Activated T-helper 1 cell treated with Interleukin-2 at 50 U/mL for 16 hours (primary cell): ENCODE results near the gene HYOU1.
"Not testable (repeated sequence)": the region's sequence is repeated elsewhere in the genome, so short reads cannot be mapped to it uniquely, and the experiment has no call there.

Experiments
- DNase-seq: peaks from one replicate; pipeline ENCODE4 v3.0.0-alpha.2; 2020; ENCODE audit warnings: low read depth

HYOU1 gene

GRCh38 chr11:119057000-119057769 is at the start of gene HYOU1:
Gene HYOU1, minus strand, starts transcription at chr11:119057205. Its CDS starts 1,045 bp downstream, at chr11:119056160.
- DNase-seq: peak; percentile 98

DNA sequence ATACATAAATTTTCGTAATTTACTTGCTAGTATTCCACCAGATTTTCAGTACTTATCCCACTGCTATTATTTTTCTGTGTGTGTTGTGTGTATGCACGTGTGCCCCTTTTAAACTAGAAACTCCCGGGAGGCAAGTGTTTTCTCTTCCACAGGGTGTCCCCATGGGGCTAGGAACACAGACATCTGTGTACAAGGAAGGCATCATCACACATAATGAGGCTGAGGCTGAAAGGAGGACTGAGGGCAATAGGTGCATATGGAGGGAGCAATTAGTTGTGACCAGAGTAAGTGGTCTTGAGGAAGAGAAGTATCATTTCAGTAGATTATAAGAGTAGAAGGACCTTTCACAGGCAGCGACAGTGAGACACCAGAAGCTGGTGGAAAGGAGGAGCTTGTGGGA is 46.8 kb upstream of the HYOU1 start:
- DNase-seq: no peak

DNA sequence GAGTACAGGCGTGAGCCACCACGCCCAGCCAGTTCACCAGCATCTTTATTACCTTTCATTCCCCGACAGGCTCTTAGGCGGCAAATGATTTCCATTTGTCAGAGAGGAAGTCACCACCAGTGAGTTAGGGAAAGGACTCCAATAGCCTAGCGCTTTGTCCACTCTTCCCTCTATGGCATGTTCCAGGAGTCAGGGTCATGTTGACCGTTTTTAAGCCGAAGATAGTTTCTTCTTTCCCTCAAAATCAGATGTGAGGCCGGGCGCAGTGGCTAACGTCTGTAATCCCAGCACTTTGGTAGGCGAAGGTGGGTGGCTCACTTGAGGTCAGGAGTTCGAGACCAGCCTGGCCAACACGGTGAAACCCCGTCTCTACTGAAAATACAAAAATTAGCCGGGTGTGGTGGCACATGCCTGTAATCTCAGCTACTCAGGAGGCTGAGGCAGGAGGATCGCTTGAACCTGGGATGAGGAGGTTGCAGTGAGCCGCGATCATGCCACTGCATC is 46.2 kb upstream of the HYOU1 start:
- DNase-seq: not testable (repeated sequence)

GRCh38 chr11:119101759-119102423 is 44.9 kb upstream of the HYOU1 start, which contains the start of gene DPAGT1:
Gene DPAGT1, minus strand, starts transcription at chr11:119101853. Its CDS starts 198 bp downstream, at chr11:119101655.
- DNase-seq: peak; percentile 71

DNA sequence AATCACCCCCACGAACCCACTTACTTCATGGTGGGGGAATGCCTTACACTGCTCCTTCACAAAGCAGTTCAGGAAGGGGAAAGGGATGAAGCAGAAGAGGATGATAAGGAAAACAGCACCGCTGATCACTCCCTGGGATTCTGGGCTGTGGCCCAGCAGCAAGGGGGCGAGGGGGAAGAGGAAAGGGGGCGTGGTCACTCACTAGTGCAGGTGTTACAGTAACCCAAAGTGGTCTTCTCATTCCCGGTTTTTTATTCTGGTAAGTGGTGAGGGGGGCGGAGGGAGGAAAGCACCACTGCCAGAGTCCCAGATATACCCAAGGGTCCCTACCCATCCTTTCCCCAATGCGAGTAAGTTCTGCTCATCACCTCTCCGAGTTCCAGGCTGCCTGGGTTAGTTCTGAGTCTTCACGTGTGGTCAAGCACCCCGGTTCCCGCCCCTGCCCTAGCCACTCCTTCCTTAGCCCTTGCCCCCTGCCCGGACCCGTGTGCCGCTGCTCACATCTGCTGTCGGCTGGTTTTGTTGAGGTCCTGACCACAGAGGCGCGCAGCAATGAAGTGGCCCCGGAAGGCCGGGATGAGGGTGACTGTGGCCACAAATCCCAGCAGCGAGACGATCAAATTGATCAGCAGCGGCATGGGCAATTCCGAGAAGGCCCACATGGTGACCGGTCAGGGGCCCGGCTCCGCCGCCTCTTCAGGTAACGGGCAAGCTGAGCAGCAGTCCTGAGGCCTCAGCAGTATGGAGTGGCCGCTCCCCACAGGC is 44.2 kb upstream of the HYOU1 start:
- no peak for DNase-seq

GRCh38 chr11:119100246-119100970 is 43.4 kb upstream of the HYOU1 start:
- no peak for DNase-seq

- DNase-seq: no peak
Observed at GRCh38 chr11:119099711-119100110, 42.7 kb upstream of the HYOU1 start.

GRCh38 chr11:119095066-119095880 is 38.3 kb upstream of the HYOU1 start:
- peak; percentile 98 for DNase-seq

GRCh38 chr11:119094816-119095065 is 37.7 kb upstream of the HYOU1 start:
- DNase-seq: peak; percentile 47

GRCh38 chr11:119093942-119094815 is 37.2 kb upstream of the HYOU1 start:
- peak; percentile 29 for DNase-seq

DNA sequence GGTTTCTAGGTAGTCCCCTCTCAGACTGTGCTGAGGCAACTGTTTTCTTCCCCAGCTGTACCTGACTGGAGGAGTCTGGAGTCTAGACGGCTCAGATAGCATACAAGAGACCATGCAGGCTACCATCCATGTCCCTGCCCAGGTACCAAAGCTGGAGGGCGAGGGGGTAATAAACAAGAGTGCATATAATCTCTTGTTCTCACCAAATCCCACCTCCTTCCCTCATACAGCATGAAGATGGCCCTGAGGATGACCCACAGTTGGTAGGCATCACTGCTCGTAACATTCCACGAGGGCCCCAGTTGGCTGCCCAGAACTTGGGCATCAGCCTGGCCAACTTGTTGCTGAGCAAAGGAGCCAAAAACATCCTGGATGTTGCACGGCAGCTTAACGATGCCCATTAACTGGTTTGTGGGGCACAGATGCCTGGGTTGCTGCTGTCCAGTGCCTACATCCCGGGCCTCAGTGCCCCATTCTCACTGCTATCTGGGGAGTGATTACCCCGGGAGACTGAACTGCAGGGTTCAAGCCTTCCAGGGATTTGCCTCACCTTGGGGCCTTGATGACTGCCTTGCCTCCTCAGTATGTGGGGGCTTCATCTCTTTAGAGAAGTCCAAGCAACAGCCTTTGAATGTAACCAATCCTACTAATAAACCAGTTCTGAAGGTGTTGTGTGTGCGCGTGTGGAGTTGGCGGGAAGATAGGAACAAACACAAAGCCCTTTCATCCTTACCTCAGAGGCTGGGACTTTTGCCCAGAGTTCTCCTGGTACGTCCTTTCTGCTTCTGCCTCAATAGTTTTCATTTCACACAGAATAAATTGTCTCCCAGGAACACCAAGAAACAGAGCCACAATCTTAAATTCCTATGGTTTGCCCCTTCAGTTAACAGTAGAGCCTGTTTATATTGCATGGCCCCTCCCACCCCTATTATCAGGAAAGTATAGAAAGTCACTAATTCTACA is 36.2 kb upstream of the HYOU1 start:
- DNase-seq: no peak

GRCh38 chr11:119091966-119092879 is 35.2 kb upstream of the HYOU1 start:
- no peak for DNase-seq

GRCh38 chr11:119091178-119091577 is 34.2 kb upstream of the HYOU1 start:
- no peak for DNase-seq

DNA sequence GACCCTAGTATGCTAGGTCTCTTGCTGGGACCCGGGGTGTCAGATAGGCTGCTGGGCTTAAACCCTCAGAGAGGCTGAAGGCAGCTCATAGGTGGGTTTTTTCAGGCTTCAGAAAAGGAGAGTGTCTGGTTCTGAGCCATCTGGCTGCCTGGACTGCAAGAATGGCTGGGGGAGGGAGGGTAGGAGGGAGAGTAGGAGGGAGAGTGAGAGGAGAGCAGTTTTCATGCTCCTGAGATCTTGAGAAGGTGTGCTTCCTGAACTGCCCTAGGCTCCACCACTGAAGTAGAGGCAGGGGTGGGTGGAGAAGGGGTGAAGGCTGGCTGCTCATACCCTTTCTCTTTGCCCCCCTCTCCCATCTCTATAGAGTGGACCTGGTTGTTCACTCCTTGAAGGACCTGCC is 32.3 kb upstream of the HYOU1 start:
- DNase-seq: no peak

DNA sequence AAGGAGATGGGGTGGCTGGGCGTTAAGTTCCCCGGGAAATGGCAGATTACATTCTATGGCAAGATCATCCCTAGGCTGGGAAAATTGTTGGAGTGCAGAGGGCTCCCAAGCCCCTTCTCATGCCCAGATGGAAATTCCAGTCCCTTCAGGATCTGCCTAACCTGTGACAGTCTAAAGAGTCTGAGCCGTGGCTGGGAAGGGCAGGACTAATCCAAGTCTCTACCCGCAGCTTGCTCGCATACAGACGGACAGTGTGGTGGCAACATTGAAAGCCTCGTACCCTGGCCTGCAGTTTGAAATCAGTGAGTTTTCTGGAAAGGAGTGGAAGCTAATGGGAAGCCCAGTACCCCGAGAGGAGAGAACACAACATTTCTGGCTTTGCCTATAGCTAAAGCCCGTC is 31.4 kb upstream of the HYOU1 start:
- DNase-seq: no peak

DNA sequence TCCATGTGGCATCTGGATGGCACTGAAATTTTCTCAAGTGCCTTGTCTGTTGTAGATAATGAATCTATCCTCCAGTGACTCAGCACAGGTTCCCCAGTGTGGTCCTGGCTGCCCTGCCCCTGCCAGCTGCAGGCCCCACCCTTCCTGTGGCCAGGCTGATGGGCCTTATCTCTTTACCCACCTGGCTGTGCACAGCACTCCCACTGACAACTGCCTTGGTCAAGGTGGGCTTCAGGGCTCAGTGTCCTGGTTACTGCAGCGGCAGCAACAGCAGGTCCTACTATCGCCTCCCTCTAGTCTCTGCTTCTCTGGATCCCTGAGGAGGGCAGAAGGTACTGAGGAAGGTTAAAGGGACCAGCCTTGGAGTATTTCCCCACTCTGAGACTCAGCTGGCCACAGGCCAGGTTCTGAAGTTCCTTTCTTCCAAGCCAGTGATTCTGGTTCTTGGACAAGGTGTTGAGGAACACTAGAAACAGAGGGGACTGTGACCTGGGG is 30.8 kb upstream of the HYOU1 start:
- no peak for DNase-seq

GRCh38 chr11:119087123-119087522 is 30.1 kb upstream of the HYOU1 start:
- no peak for DNase-seq

DNA sequence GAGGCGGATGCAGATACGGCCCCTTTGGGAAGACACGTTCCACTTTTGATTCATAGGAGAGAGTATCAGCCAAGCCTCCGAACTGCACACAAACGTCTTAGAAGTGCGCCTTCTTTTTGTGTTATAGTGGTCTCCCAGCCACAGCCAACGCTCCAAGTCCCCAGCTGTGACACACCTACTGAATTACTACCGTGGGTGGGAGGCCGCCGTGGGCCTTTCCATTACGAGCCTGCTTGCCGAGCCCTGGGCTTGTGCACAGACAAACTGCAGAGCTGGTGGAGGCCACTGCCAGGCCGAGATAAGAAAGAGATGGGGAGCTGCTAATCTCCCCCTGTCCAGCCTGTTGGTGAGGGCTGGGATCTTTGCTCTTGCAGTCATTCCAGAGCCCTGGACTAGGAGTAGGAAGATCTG is 28.4 kb upstream of the HYOU1 start:
- no peak for DNase-seq
